Caco-2 (cell line): ENCODE measurements around the gene RIMS4. TPM values are rescaled to one million over a fixed set of nuclear protein-coding genes. Genes with fewer than 3 reads are reported as not detected.

ENCODE experiments used
- BruUV-seq: library from RNA; stranded (reverse); fragments of 400-500 nt; replicated peaks from 2 replicates; lab custom pipeline; 2021; lab: Mats Ljungman, UMichigan
- CTCF ChIA-PET: fragments of 300-600 bp; sonication (Branson Sonifier 250); formaldehyde crosslinking; loops from one replicate; lab custom pipeline; 2022; ENCODE audit warnings: antibody characterized with exemption; lab: Charles Lee
- POLR2A ChIA-PET: fragments of 300-600 bp; sonication (Branson Sonifier 250); formaldehyde crosslinking; loops from one replicate; lab custom pipeline; 2022; ENCODE audit warnings: antibody characterized with exemption; lab: Charles Lee
- DNase-seq, 2 experiments: peaks; one replicate each; pipeline versions ENCODE4 v3.0.0 to v3.0.0-alpha.2; 2020 to 2022
- H3K27me3 ChIP-seq: replicated peaks from 2 replicates; pipeline ENCODE4 v1.6.0; 2011; ENCODE audit warnings: low read length; ENCODE audit not compliant: control insufficient read depth, insufficient read depth
- H3K36me3 ChIP-seq: 2 replicates; pipeline ENCODE4 v1.5.1; 2011; ENCODE audit warnings: low read length; ENCODE audit not compliant: control insufficient read depth, insufficient read depth
- H3K4me1 ChIP-seq: fragments of 250-450 bp; sonication (Bioruptor Pico); 2 replicates; pipeline ENCODE4 v1.5.1; 2020; ENCODE audit warnings: mild to moderate bottlenecking
- H3K4me3 ChIP-seq: 2 replicates; pipeline ENCODE4 v1.5.1; 2011; ENCODE audit warnings: low read depth, mild to moderate bottlenecking, control low read depth, low read length
- H3K9me3 ChIP-seq: fragments of 250-450 bp; sonication (Bioruptor Pico); 2 replicates; pipeline ENCODE4 v1.5.1; 2020; ENCODE audit warnings: mild to moderate bottlenecking, moderate library complexity
- H3K27ac Mint-ChIP-seq: one replicate; pipeline ENCODE4 v1.8.0; 2022; ENCODE audit warnings: mixed read lengths; ENCODE audit not compliant: unreplicated experiment
- H3K27me3 Mint-ChIP-seq: one replicate; pipeline ENCODE4 v1.8.0; 2022; ENCODE audit warnings: mixed read lengths; ENCODE audit not compliant: insufficient read depth, unreplicated experiment
- H3K36me3 Mint-ChIP-seq: one replicate; pipeline ENCODE4 v1.8.0; 2022; ENCODE audit warnings: mild to moderate bottlenecking, mixed read lengths; ENCODE audit not compliant: insufficient read depth, unreplicated experiment
- H3K4me1 Mint-ChIP-seq: one replicate; pipeline ENCODE4 v1.8.0; 2022; ENCODE audit warnings: low read depth, mixed read lengths; ENCODE audit not compliant: unreplicated experiment
- H3K4me3 Mint-ChIP-seq: one replicate; pipeline ENCODE4 v1.8.0; 2022; ENCODE audit warnings: mild to moderate bottlenecking, moderate library complexity, mixed read lengths; ENCODE audit not compliant: unreplicated experiment
- H3K9me3 Mint-ChIP-seq: one replicate; pipeline ENCODE4 v1.8.0; 2022; ENCODE audit warnings: mixed read lengths; ENCODE audit not compliant: unreplicated experiment
- CTCF ChIP-seq, 2 experiments: fragments of 200-600 bp in 1 of 2; IDR thresholded peaks; 1 replicate in 1 of 2; 2 replicates in 1 of 2; pipeline versions ENCODE4 v1.5.1 to v1.8.0; 2011 to 2022; ENCODE audit warnings: antibody characterized with exemption in 1 of 2, control low read depth in 1 of 2, inconsistent platforms in 1 of 2, low read depth in 1 of 2, low read length in 1 of 2, mild to moderate bottlenecking in 1 of 2, moderate library complexity in 1 of 2; ENCODE audit not compliant: insufficient read depth in 1 of 2, severe bottlenecking in 1 of 2, unreplicated experiment in 1 of 2
- intact Hi-C: fragments of 100-400 bp; cut with micrococcal nuclease; formaldehyde crosslinking; loops from one replicate; pipeline ENCODE4 v1.10.0; 2022; ENCODE audit not compliant: unreplicated experiment
- total RNA-seq: library from RNA; stranded (reverse); gene quantifications from 2 replicates; pipeline ENCODE4 v1.2.3, GENCODE V29; 2022

Gene RIMS4
- total RNA-seq, 1 experiment from 2014 or later = 9.0 TPM

GRCh38 chr20:44787299-44787698 lies 23.0 kb downstream of the RIMS4 start:
- Mint-ChIP-seq H3K27ac (no peak overlapping the region), H3K27me3 (peaks cover 8% of the 10 kb centered on the region), H3K36me3 (no peaks in the 10 kb centered on the region), H3K4me3 (no peak overlapping the region), H3K9me3 (no peaks in the 10 kb centered on the region), H3K4me1 (no peaks in the 10 kb centered on the region)
- peak in 1 of 2 experiments; percentile 31 for DNase-seq
- Histone ChIP-seq H3K4me3 (no peak overlapping the region), H3K9me3 (no peaks in the 10 kb centered on the region), H3K36me3 (no peaks in the 10 kb centered on the region), H3K4me1 (no peaks in the 10 kb centered on the region), H3K27me3 (no peaks in the 10 kb centered on the region)
- intact Hi-C loops = loop anchor here (2.0 kb wide), 1 partner anchor 80 kb away; no protein-coding TSS in a partner anchor
- POLR2A ChIA-PET = interaction anchor here (0.6 kb wide), 1 partner anchor 98 kb away, joined by 7 read pairs; no protein-coding TSS in a partner anchor
- BruUV-seq = no TSS peak
- CTCF ChIA-PET = no interaction called here
- no peak for TF ChIP-seq CTCF (IDR thresholded peaks at IDR 0.05; ENCODE audit: insufficient read depth in 1 of 2, low read depth in 1 of 2, low read length in 1 of 2, severe bottlenecking in 1 of 2, unreplicated experiment in 1 of 2)

GRCh38 chr20:44785768-44786167 lies 24.6 kb downstream of the RIMS4 start:
- Histone ChIP-seq H3K9me3 (no peaks in the 10 kb centered on the region), H3K4me3 (no peak overlapping the region), H3K4me1 (no peaks in the 10 kb centered on the region), H3K36me3 (no peaks in the 10 kb centered on the region), H3K27me3 (no peaks in the 10 kb centered on the region)
- CTCF ChIA-PET = interaction anchor here (0.6 to 1.8 kb wide), 17 partner anchors 9 to 577 kb away, joined by 3 to 17 read pairs (median 4); partner anchors contain the start of gene SYS1
- Mint-ChIP-seq H3K4me3 (no peak overlapping the region), H3K36me3 (no peaks in the 10 kb centered on the region), H3K4me1 (no peaks in the 10 kb centered on the region), H3K27ac (no peak overlapping the region), H3K27me3 (peaks cover 8% of the 10 kb centered on the region), H3K9me3 (no peaks in the 10 kb centered on the region)
- POLR2A ChIA-PET = no interaction called here
- intact Hi-C loops = loop anchor here (2.0 kb wide), 1 partner anchor 81 kb away; no protein-coding TSS in a partner anchor
- BruUV-seq = no TSS peak
- peak; percentile 37 for DNase-seq
- peak; percentile 20 to 31 for TF ChIP-seq CTCF (IDR thresholded peaks at IDR 0.05; ENCODE audit: insufficient read depth in 1 of 2, low read depth in 1 of 2, low read length in 1 of 2, severe bottlenecking in 1 of 2, unreplicated experiment in 1 of 2)

- DNase-seq = peak in 1 of 2 experiments; percentile 31
- Histone ChIP-seq H3K4me1 (no peaks in the 10 kb centered on the region), H3K36me3 (no peaks in the 10 kb centered on the region), H3K9me3 (no peaks in the 10 kb centered on the region), H3K27me3 (no peaks in the 10 kb centered on the region), H3K4me3 (no peak overlapping the region)
- CTCF ChIA-PET = interaction anchor here (0.7 to 1.8 kb wide), 3 partner anchors 8 to 37 kb away, joined by 3 to 6 read pairs (median 3); no protein-coding TSS in a partner anchor
- H3K36me3 Mint-ChIP-seq = no peaks in the 10 kb centered on the region
- intact Hi-C loops = no loop called here
- H3K4me1 Mint-ChIP-seq = no peaks in the 10 kb centered on the region
- no peak overlapping the region for H3K4me3 Mint-ChIP-seq
- peaks cover 8% of the 10 kb centered on the region for H3K27me3 Mint-ChIP-seq
- no peak for TF ChIP-seq CTCF (IDR thresholded peaks at IDR 0.05; ENCODE audit: insufficient read depth in 1 of 2, low read depth in 1 of 2, low read length in 1 of 2, severe bottlenecking in 1 of 2, unreplicated experiment in 1 of 2)
- POLR2A ChIA-PET = no interaction called here
- H3K27ac Mint-ChIP-seq = no peak overlapping the region
- H3K9me3 Mint-ChIP-seq = no peaks in the 10 kb centered on the region
- BruUV-seq = no TSS peak
Observed at GRCh38 chr20:44784688-44785087, 25.7 kb downstream of the RIMS4 start.
